Skin epidermis (tissue), 12 donors: ENCODE results near the gene CLIP4.

Experiments
- H3K27ac ChIP-seq, 21 experiments: fragments of 200-600 bp; sonication (generic) in 11 of 21; one replicate each; pipeline ENCODE4 v1.5.0; 2020; ENCODE audit warnings: mild to moderate bottlenecking in 3 of 21, inconsistent platforms in 2 of 21, moderate library complexity in 2 of 21
- H3K4me3 ChIP-seq, 7 experiments: fragments of 200-600 bp; sonication (generic) in 2 of 7; one replicate each; pipeline ENCODE4 v1.5.0; 2020; ENCODE audit warnings: inconsistent platforms in 2 of 7, mild to moderate bottlenecking in 2 of 7, moderate library complexity in 1 of 7

Gene CLIP4

GRCh38 chr2:29166242-29167039 lies 51.2 kb downstream of the CLIP4 start:
- Histone ChIP-seq H3K4me3 (no peak overlapping the region), H3K27ac (no peak overlapping the region)

GRCh38 chr2:29174937-29175336 lies 59.7 kb downstream of the CLIP4 start:
- Histone ChIP-seq H3K27ac (no peak overlapping the region), H3K4me3 (no peak overlapping the region)

GRCh38 chr2:29175338-29175737 lies 60.1 kb downstream of the CLIP4 start:
- Histone ChIP-seq H3K4me3 (no peak overlapping the region), H3K27ac (no peak overlapping the region)

- H3K4me3 ChIP-seq: no peak overlapping the region
- H3K27ac ChIP-seq: no peak overlapping the region
These were observed 67.1 kb downstream of the CLIP4 start for GRCh38 chr2:29182334-29182733.

- H3K27ac ChIP-seq: no peak overlapping the region
- H3K4me3 ChIP-seq: no peak overlapping the region
These were observed 67.7 kb downstream of the CLIP4 start for GRCh38 chr2:29182920-29183319.

GRCh38 chr2:29184531-29184930 lies 69.3 kb downstream of the CLIP4 start:
- no peak overlapping the region for H3K4me3 ChIP-seq
- no peak overlapping the region for H3K27ac ChIP-seq

GRCh38 chr2:29186817-29187216 lies 71.6 kb downstream of the CLIP4 start:
- no peak overlapping the region for H3K27ac ChIP-seq

GRCh38 chr2:29187926-29188325 lies 72.7 kb downstream of the CLIP4 start:
- Histone ChIP-seq H3K27ac (no peak overlapping the region), H3K4me3 (no peak overlapping the region)

More at GRCh38 chr2:29186817-29187216, 71.6 kb downstream of the CLIP4 start:
- H3K4me3 ChIP-seq: no peak overlapping the region

- Histone ChIP-seq H3K4me3 (no peak overlapping the region), H3K27ac (no peak overlapping the region)
These were observed 73.8 kb downstream of the CLIP4 start for GRCh38 chr2:29189052-29189451.

GRCh38 chr2:29191817-29192216 lies 76.6 kb downstream of the CLIP4 start:
- Histone ChIP-seq H3K4me3 (no peak overlapping the region), H3K27ac (no peak overlapping the region)

GRCh38 chr2:29192526-29192925 lies 77.3 kb downstream of the CLIP4 start:
- H3K27ac ChIP-seq: no peak overlapping the region

GRCh38 chr2:29193111-29193510 lies 77.9 kb downstream of the CLIP4 start:
- Histone ChIP-seq H3K4me3 (no peak overlapping the region), H3K27ac (no peak overlapping the region)

More at GRCh38 chr2:29192526-29192925, 77.3 kb downstream of the CLIP4 start:
- H3K4me3 ChIP-seq: no peak overlapping the region

- Histone ChIP-seq H3K27ac (no peak overlapping the region), H3K4me3 (no peak overlapping the region)
These were observed 78.5 kb downstream of the CLIP4 start for GRCh38 chr2:29193681-29194080.

GRCh38 chr2:29195796-29196195 lies 80.6 kb downstream of the CLIP4 start:
- no peak overlapping the region for H3K27ac ChIP-seq
- no peak overlapping the region for H3K4me3 ChIP-seq

- H3K4me3 ChIP-seq: no peak overlapping the region
- H3K27ac ChIP-seq: no peak overlapping the region
These were observed 81.9 kb downstream of the CLIP4 start for GRCh38 chr2:29196792-29197788.

GRCh38 chr2:29201979-29202378 lies 86.8 kb downstream of the CLIP4 start:
- Histone ChIP-seq H3K4me3 (no peak overlapping the region), H3K27ac (no peak overlapping the region)

GRCh38 chr2:29202819-29203495 lies 87.7 kb downstream of the CLIP4 start:
- H3K4me3 ChIP-seq: no peak overlapping the region
- H3K27ac ChIP-seq: no peak overlapping the region

GRCh38 chr2:29206941-29207340 lies 91.7 kb downstream of the CLIP4 start:
- H3K4me3 ChIP-seq: no peak overlapping the region
- H3K27ac ChIP-seq: no peak overlapping the region

- H3K27ac ChIP-seq: no peak overlapping the region
These were observed 92.3 kb downstream of the CLIP4 start for GRCh38 chr2:29207352-29208148.

More at GRCh38 chr2:29207352-29208148, 92.3 kb downstream of the CLIP4 start:
- no peak overlapping the region for H3K4me3 ChIP-seq
